Thyroid gland (tissue), 4 donors: Measurements from ENCODE around the gene GRM1.

ENCODE experiments used
- POLR2A ChIP-seq, 2 donors: fragments of 450-650 bp; IDR thresholded peaks; one replicate each; pipeline ENCODE4 v1.6.1; 2017; ENCODE audit warnings: antibody characterized with exemption in 2 of 2, mild to moderate bottlenecking in 2 of 2, moderate library complexity in 1 of 2
- TF ChIP-seq, protein P1 (sequence below), 6 experiments: fragments of 200-600 bp in 3 of 6; fragments of 450-650 bp in 3 of 6; sonication (generic) in 3 of 6; IDR thresholded peaks; one replicate each; pipeline ENCODE4 v1.5.1; 2016 to 2019; ENCODE audit warnings: antibody characterized with exemption in 6 of 6, mild to moderate bottlenecking in 2 of 6, inconsistent platforms in 1 of 6, moderate library complexity in 1 of 6

DNA sequence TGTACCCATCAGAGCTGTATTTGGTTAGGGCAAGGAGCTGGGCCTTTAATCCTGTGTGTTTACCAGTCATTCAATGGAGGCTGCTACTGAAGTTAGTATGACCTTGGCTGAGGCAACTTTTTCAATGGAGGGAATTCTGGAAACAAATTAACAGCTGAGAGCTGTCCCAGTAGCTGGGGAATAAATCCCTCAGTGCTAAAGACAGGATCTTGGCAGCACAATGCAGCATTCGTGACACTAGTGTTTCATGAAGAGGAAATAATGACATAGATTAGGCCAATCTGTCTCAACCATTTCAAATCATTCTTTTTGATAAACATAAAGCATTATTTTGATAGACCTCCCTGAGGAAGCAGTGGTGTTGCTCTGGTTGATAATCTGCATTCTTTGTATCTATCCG lies 42.9 kb downstream of the GRM1 start:
- TF ChIP-seq, protein P1, sequence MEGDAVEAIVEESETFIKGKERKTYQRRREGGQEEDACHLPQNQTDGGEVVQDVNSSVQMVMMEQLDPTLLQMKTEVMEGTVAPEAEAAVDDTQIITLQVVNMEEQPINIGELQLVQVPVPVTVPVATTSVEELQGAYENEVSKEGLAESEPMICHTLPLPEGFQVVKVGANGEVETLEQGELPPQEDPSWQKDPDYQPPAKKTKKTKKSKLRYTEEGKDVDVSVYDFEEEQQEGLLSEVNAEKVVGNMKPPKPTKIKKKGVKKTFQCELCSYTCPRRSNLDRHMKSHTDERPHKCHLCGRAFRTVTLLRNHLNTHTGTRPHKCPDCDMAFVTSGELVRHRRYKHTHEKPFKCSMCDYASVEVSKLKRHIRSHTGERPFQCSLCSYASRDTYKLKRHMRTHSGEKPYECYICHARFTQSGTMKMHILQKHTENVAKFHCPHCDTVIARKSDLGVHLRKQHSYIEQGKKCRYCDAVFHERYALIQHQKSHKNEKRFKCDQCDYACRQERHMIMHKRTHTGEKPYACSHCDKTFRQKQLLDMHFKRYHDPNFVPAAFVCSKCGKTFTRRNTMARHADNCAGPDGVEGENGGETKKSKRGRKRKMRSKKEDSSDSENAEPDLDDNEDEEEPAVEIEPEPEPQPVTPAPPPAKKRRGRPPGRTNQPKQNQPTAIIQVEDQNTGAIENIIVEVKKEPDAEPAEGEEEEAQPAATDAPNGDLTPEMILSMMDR (IDR thresholded peaks at IDR 0.05), result no peak
- TF ChIP-seq POLR2A (IDR thresholded peaks at IDR 0.05), result no peak
